ENCODE measurements around the gene CAPNS2. TPM values are rescaled to one million over a fixed set of nuclear protein-coding genes. Genes with fewer than 3 reads are reported as not detected.

The CAPNS2 gene
- total and polyA plus RNA-seq, 7 experiments from 2014 or later, result 0.22 to 0.51 TPM; not detected in 5

GRCh38 chr16:55534756-55535155 is 31.7 kb upstream of the CAPNS2 start:
- H3K36me3 ChIP-seq (ENCODE audit: control insufficient read depth in 2 of 3, insufficient read depth in 3 of 3, low read length in 3 of 3), result no peaks in the 10 kb centered on the region
- no peaks in the 10 kb centered on the region for H3K27me3 ChIP-seq (ENCODE audit: control insufficient read depth in 2 of 2, insufficient read depth in 2 of 2, low read length in 2 of 2)
- Mint-ChIP-seq H3K27me3 (peaks cover 0 to 6% (median 1%) of the 10 kb centered on the region in 5 donors), H3K9me3 (no peaks in the 10 kb centered on the region), H3K4me1 (no peaks in the 10 kb centered on the region), H3K4me3 (no peak overlapping the region), H3K27ac (no peak overlapping the region), H3K36me3 (no peaks in the 10 kb centered on the region)
- ATAC-seq (no peak), DNase-seq (no peak)
- no peak overlapping the region for H3K4me3 ChIP-seq (ENCODE audit: low read length)
- H3K9me3 ChIP-seq (ENCODE audit: control insufficient read depth in 2 of 3, low read length in 3 of 3), result no peaks in the 10 kb centered on the region
- CTCF ChIA-PET, result no interaction called here
- H3K27ac ChIP-seq (ENCODE audit: low read depth, low read length), result no peak overlapping the region
- intact Hi-C loops (cut with micrococcal nuclease), result no loop called here
- POLR2A ChIA-PET, result no interaction called here
- H3K4me1 ChIP-seq (ENCODE audit: control insufficient read depth in 2 of 2, insufficient read depth in 2 of 2, low read length in 2 of 2), result no peaks in the 10 kb centered on the region

GRCh38 chr16:55539049-55539448 is 27.4 kb upstream of the CAPNS2 start:
- H3K4me1 Mint-ChIP-seq, result no peaks in the 10 kb centered on the region
- DNase-seq, result no peak
- no peak for ATAC-seq
- intact Hi-C loops (cut with micrococcal nuclease), result no loop called here
- H3K27ac Mint-ChIP-seq, result no peak overlapping the region
- no peaks in the 10 kb centered on the region for H3K36me3 Mint-ChIP-seq
- CTCF ChIA-PET, result no interaction called here
- H3K27ac ChIP-seq (ENCODE audit: low read depth, low read length), result no peak overlapping the region
- no peaks in the 10 kb centered on the region for H3K4me1 ChIP-seq (ENCODE audit: control insufficient read depth in 2 of 2, insufficient read depth in 2 of 2, low read length in 2 of 2)
- no peaks in the 10 kb centered on the region for H3K9me3 Mint-ChIP-seq
- no peak overlapping the region for H3K4me3 ChIP-seq (ENCODE audit: low read length)
- H3K9me3 ChIP-seq (ENCODE audit: control insufficient read depth in 2 of 3, low read length in 3 of 3), result no peaks in the 10 kb centered on the region
- peaks cover 0 to 6% (median 2%) of the 10 kb centered on the region in 5 donors for H3K27me3 Mint-ChIP-seq
- POLR2A ChIA-PET, result no interaction called here
- no peaks in the 10 kb centered on the region for H3K27me3 ChIP-seq (ENCODE audit: control insufficient read depth in 2 of 2, insufficient read depth in 2 of 2, low read length in 2 of 2)
- no peak overlapping the region for H3K4me3 Mint-ChIP-seq
- H3K36me3 ChIP-seq (ENCODE audit: control insufficient read depth in 2 of 3, insufficient read depth in 3 of 3, low read length in 3 of 3), result no peaks in the 10 kb centered on the region

GRCh38 chr16:55539488-55539887 is 27.0 kb upstream of the CAPNS2 start:
- intact Hi-C loops (cut with micrococcal nuclease), result no loop called here
- H3K27ac Mint-ChIP-seq, result no peak overlapping the region
- H3K4me1 Mint-ChIP-seq, result no peaks in the 10 kb centered on the region
- no peaks in the 10 kb centered on the region for H3K4me1 ChIP-seq (ENCODE audit: control insufficient read depth in 2 of 2, insufficient read depth in 2 of 2, low read length in 2 of 2)
- POLR2A ChIA-PET, result no interaction called here
- CTCF ChIA-PET, result no interaction called here
- H3K36me3 Mint-ChIP-seq, result no peaks in the 10 kb centered on the region
- no peaks in the 10 kb centered on the region for H3K9me3 ChIP-seq (ENCODE audit: control insufficient read depth in 2 of 3, low read length in 3 of 3)
- H3K36me3 ChIP-seq (ENCODE audit: control insufficient read depth in 2 of 3, insufficient read depth in 3 of 3, low read length in 3 of 3), result no peaks in the 10 kb centered on the region
- no peak overlapping the region for H3K4me3 ChIP-seq (ENCODE audit: low read length)
- H3K27me3 Mint-ChIP-seq, result peaks cover 0 to 6% (median 2%) of the 10 kb centered on the region in 5 donors
- H3K27me3 ChIP-seq (ENCODE audit: control insufficient read depth in 2 of 2, insufficient read depth in 2 of 2, low read length in 2 of 2), result no peaks in the 10 kb centered on the region
- no peaks in the 10 kb centered on the region for H3K9me3 Mint-ChIP-seq
- H3K27ac ChIP-seq (ENCODE audit: low read depth, low read length), result no peak overlapping the region
- DNase-seq, result no peak
- no peak overlapping the region for H3K4me3 Mint-ChIP-seq
- no peak for ATAC-seq

GRCh38 chr16:55540221-55540620 is 26.3 kb upstream of the CAPNS2 start:
- H3K9me3 Mint-ChIP-seq, result no peaks in the 10 kb centered on the region
- CTCF ChIA-PET, result no interaction called here
- H3K27ac ChIP-seq (ENCODE audit: low read depth, low read length), result no peak overlapping the region

GRCh38 chr16:55542459-55543082 is 23.9 kb upstream of the CAPNS2 start:
- CTCF ChIA-PET, result no interaction called here
- DNase-seq (no peak), ATAC-seq (peak; percentile 16)
- Mint-ChIP-seq H3K27ac (no peak overlapping the region), H3K36me3 (no peaks in the 10 kb centered on the region), H3K27me3 (peaks cover 0 to 7% (median 4%) of the 10 kb centered on the region in 5 donors), H3K9me3 (no peaks in the 10 kb centered on the region), H3K4me3 (no peak overlapping the region), H3K4me1 (no peaks in the 10 kb centered on the region)
- Histone ChIP-seq H3K4me3 (ENCODE audit: low read length) (no peak overlapping the region), H3K27ac (ENCODE audit: low read depth, low read length) (no peak overlapping the region), H3K36me3 (ENCODE audit: control insufficient read depth in 2 of 3, insufficient read depth in 3 of 3, low read length in 3 of 3) (no peaks in the 10 kb centered on the region), H3K27me3 (ENCODE audit: control insufficient read depth in 2 of 2, insufficient read depth in 2 of 2, low read length in 2 of 2) (no peaks in the 10 kb centered on the region), H3K4me1 (ENCODE audit: control insufficient read depth in 2 of 2, insufficient read depth in 2 of 2, low read length in 2 of 2) (no peaks in the 10 kb centered on the region), H3K9me3 (ENCODE audit: control insufficient read depth in 2 of 3, low read length in 3 of 3) (no peaks in the 10 kb centered on the region)
- POLR2A ChIA-PET, result interaction anchor here (0.6 kb wide), 1 partner anchor 40 kb away, joined by 3 read pairs; no protein-coding TSS in a partner anchor
- intact Hi-C loops (cut with micrococcal nuclease), result loop anchor here in 1 of 2 donors (1.0 kb wide), 1 partner anchor 77 kb away; no protein-coding TSS in a partner anchor

More at GRCh38 chr16:55540221-55540620, 26.3 kb upstream of the CAPNS2 start:
- H3K4me3 Mint-ChIP-seq, result no peak overlapping the region
- peaks cover 2 to 7% (median 6%) of the 10 kb centered on the region in 5 donors for H3K27me3 Mint-ChIP-seq
- no peaks in the 10 kb centered on the region for H3K36me3 Mint-ChIP-seq
- intact Hi-C loops (cut with micrococcal nuclease), result no loop called here
- H3K4me1 ChIP-seq (ENCODE audit: control insufficient read depth in 2 of 2, insufficient read depth in 2 of 2, low read length in 2 of 2), result no peaks in the 10 kb centered on the region
- no peak for ATAC-seq
- no peak overlapping the region for H3K4me3 ChIP-seq (ENCODE audit: low read length)
- no peak for DNase-seq
- no peaks in the 10 kb centered on the region for H3K4me1 Mint-ChIP-seq
- no peaks in the 10 kb centered on the region for H3K36me3 ChIP-seq (ENCODE audit: control insufficient read depth in 2 of 3, insufficient read depth in 3 of 3, low read length in 3 of 3)
- H3K27ac Mint-ChIP-seq, result no peak overlapping the region
- POLR2A ChIA-PET, result no interaction called here
- H3K9me3 ChIP-seq (ENCODE audit: control insufficient read depth in 2 of 3, low read length in 3 of 3), result no peaks in the 10 kb centered on the region
- no peaks in the 10 kb centered on the region for H3K27me3 ChIP-seq (ENCODE audit: control insufficient read depth in 2 of 2, insufficient read depth in 2 of 2, low read length in 2 of 2)

- Mint-ChIP-seq H3K27ac (no peak overlapping the region), H3K4me3 (no peak overlapping the region), H3K36me3 (no peaks in the 10 kb centered on the region), H3K4me1 (no peaks in the 10 kb centered on the region), H3K27me3 (peaks cover 0 to 7% (median 4%) of the 10 kb centered on the region in 5 donors), H3K9me3 (no peaks in the 10 kb centered on the region)
- no peaks in the 10 kb centered on the region for H3K4me1 ChIP-seq (ENCODE audit: control insufficient read depth in 2 of 2, insufficient read depth in 2 of 2, low read length in 2 of 2)
- H3K9me3 ChIP-seq (ENCODE audit: control insufficient read depth in 2 of 3, low read length in 3 of 3), result no peaks in the 10 kb centered on the region
- DNase-seq (no peak), ATAC-seq (no peak)
- no peaks in the 10 kb centered on the region for H3K36me3 ChIP-seq (ENCODE audit: control insufficient read depth in 2 of 3, insufficient read depth in 3 of 3, low read length in 3 of 3)
- CTCF ChIA-PET, result no interaction called here
- H3K4me3 ChIP-seq (ENCODE audit: low read length), result no peak overlapping the region
- H3K27ac ChIP-seq (ENCODE audit: low read depth, low read length), result no peak overlapping the region
- no peaks in the 10 kb centered on the region for H3K27me3 ChIP-seq (ENCODE audit: control insufficient read depth in 2 of 2, insufficient read depth in 2 of 2, low read length in 2 of 2)
- intact Hi-C loops (cut with micrococcal nuclease), result loop anchor here in 1 of 2 donors (1.0 kb wide), 1 partner anchor 78 kb away; no protein-coding TSS in a partner anchor
- POLR2A ChIA-PET, result no interaction called here
These were observed 23.0 kb upstream of the CAPNS2 start for GRCh38 chr16:55543472-55543871.

GRCh38 chr16:55552621-55553020 is 13.9 kb upstream of the CAPNS2 start:
- H3K27me3 Mint-ChIP-seq, result peaks cover 0 to 20% (median 7%) of the 10 kb centered on the region in 5 donors
- POLR2A ChIA-PET, result no interaction called here

More at GRCh38 chr16:55552621-55553020, 13.9 kb upstream of the CAPNS2 start:
- Histone ChIP-seq H3K36me3 (ENCODE audit: control insufficient read depth in 2 of 3, insufficient read depth in 3 of 3, low read length in 3 of 3) (no peaks in the 10 kb centered on the region), H3K4me1 (ENCODE audit: control insufficient read depth in 2 of 2, insufficient read depth in 2 of 2, low read length in 2 of 2) (no peaks in the 10 kb centered on the region), H3K27me3 (ENCODE audit: control insufficient read depth in 2 of 2, insufficient read depth in 2 of 2, low read length in 2 of 2) (no peaks in the 10 kb centered on the region), H3K27ac (ENCODE audit: low read depth, low read length) (no peak overlapping the region), H3K9me3 (ENCODE audit: control insufficient read depth in 2 of 3, low read length in 3 of 3) (no peaks in the 10 kb centered on the region), H3K4me3 (ENCODE audit: low read length) (no peak overlapping the region)
- DNase-seq (no peak), ATAC-seq (no peak)
- intact Hi-C loops (cut with micrococcal nuclease), result no loop called here
- Mint-ChIP-seq H3K36me3 (no peaks in the 10 kb centered on the region), H3K4me1 (peaks cover 0 to 1% (median 0%) of the 10 kb centered on the region in 7 donors), H3K27ac (no peak overlapping the region), H3K9me3 (peaks cover 0 to 5% (median 0%) of the 10 kb centered on the region in 11 donors), H3K4me3 (no peak overlapping the region)
- CTCF ChIA-PET, result no interaction called here
